ENCODE results near the gene PRTN3.

Gene PRTN3

GRCh38 chr19:840519-841206 is at the start of gene PRTN3:
TSS of gene PRTN3 (plus strand) at chr19:840999. CDS start at chr19:841009, 10 bp downstream.
- no peak for DNase-seq (ENCODE audit: low spot score)

- DNase-seq (ENCODE audit: low spot score): no peak
Measured at GRCh38 chr19:791007-791566, 49.7 kb upstream of the PRTN3 start.

- no peak for DNase-seq (ENCODE audit: low spot score)
Measured at GRCh38 chr19:791567-792305, 49.1 kb upstream of the PRTN3 start.

- no peak for DNase-seq (ENCODE audit: low spot score)
Measured at GRCh38 chr19:792306-792885, 48.4 kb upstream of the PRTN3 start.

GRCh38 chr19:793806-794205 is 47.0 kb upstream of the PRTN3 start:
- DNase-seq (ENCODE audit: low spot score): no peak

GRCh38 chr19:795073-795611 is 45.7 kb upstream of the PRTN3 start:
- DNase-seq (ENCODE audit: low spot score): no peak

GRCh38 chr19:795691-796581 is 44.9 kb upstream of the PRTN3 start:
- no peak for DNase-seq (ENCODE audit: low spot score)

GRCh38 chr19:796692-797527 is 43.9 kb upstream of the PRTN3 start, which contains the start of gene PTBP1:
TSS of gene PTBP1 (plus strand) at chr19:797452. CDS start at chr19:797498, 46 bp downstream.
- peak; percentile 98 for DNase-seq (ENCODE audit: low spot score)

GRCh38 chr19:797528-798414 is 43.0 kb upstream of the PRTN3 start:
- DNase-seq (ENCODE audit: low spot score): peak; percentile 98

- no peak for DNase-seq (ENCODE audit: low spot score)
Measured at GRCh38 chr19:798415-799075, 42.3 kb upstream of the PRTN3 start.

- no peak for DNase-seq (ENCODE audit: low spot score)
Measured at GRCh38 chr19:799076-799881, 41.5 kb upstream of the PRTN3 start.

- peak; percentile 21 for DNase-seq (ENCODE audit: low spot score)
Measured at GRCh38 chr19:800360-801029, 40.3 kb upstream of the PRTN3 start.

- DNase-seq (ENCODE audit: low spot score): peak; percentile 54
Measured at GRCh38 chr19:801030-801860, 39.6 kb upstream of the PRTN3 start.

GRCh38 chr19:801861-802497 is 38.8 kb upstream of the PRTN3 start:
- no peak for DNase-seq (ENCODE audit: low spot score)

GRCh38 chr19:802498-803098 is 38.2 kb upstream of the PRTN3 start:
- DNase-seq (ENCODE audit: low spot score): no peak

GRCh38 chr19:803099-803561 is 37.7 kb upstream of the PRTN3 start:
- DNase-seq (ENCODE audit: low spot score): no peak

All from AG08395 (cell line).